Adipose tissue (tissue), 3 donors: ENCODE data around the gene HSPA1B. TPM values are rescaled to one million over a fixed set of nuclear protein-coding genes. Genes with fewer than 3 reads are reported as not detected.
"Not testable (repeated sequence)": the region's sequence is repeated elsewhere in the genome, so short reads cannot be mapped to it uniquely, and the experiment has no call there.

ENCODE experiments used
- H3K27ac ChIP-seq: one replicate; pipeline ENCODE4 v1.5.1; 2013; ENCODE audit warnings: low read depth, low read length
- WGBS, 3 donors: extraction: QIAGEN DNeasy Blood & Tissue Kit; methylation state at CpG; one replicate each; pipeline ENCODE4 v1.1.7; 2013; 5-methylcytosine and 5-hydroxymethylcytosine counted together
- polyA plus RNA-seq, 3 donors: library from polyadenylated mRNA; stranded (reverse); fragments of 200-250 nt; gene quantifications; one replicate each; pipeline ENCODE4 v1.2.3, GENCODE V29; 2013
- donor health status: healthy with polysubstance abuse.
- donor health status: Bipolar disorder and iron deficiency.
- donor health status: healthy.

Gene HSPA1B
- polyA plus RNA-seq = 100 to 1,000 TPM in 1 of 3 donors, 10 to 100 TPM in 2; 40.9 to 501 (median 47.1) TPM

DNA sequence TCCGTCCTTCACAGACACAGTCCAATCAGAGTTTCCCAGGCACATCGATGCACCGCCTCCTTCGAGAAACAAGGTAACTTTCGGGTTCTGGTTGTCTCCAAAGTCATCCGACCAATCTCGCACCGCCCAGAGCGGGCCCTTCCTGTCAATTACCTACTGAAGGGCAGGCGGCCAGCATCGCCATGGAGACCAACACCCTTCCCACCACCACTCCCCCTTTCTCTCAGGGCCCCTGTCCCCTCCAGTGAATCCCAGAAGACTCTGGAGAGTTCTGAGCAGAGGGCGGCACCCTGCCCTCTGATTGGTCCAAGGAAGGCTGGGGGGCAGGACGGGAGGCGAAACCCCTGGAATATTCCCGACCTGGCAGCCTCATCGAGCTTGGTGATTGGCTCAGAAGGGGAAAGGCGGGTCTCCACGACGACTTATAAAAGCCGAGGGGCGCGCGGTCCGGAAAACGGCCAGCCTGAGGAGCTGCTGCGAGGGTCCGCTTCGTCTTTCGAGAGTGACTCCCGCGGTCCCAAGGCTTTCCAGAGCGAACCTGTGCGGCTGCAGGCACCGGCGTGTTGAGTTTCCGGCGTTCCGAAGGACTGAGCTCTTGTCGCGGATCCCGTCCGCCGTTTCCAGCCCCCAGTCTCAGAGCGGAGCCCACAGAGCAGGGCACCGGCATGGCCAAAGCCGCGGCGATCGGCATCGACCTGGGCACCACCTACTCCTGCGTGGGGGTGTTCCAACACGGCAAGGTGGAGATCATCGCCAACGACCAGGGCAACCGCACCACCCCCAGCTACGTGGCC, at the start of gene HSPA1B:
TSS of gene HSPA1B (plus strand) at position 453 of the 794 bp plus-strand sequence. CDS start at position 666, 213 bp downstream.
- H3K27ac ChIP-seq = peak within 1 kb of the TSS; percentile 21
- WGBS, 3 donors = 0 to 1% (median 0%) methylated on average over 46 to 51 of the region's 56 CpGs

DNA sequence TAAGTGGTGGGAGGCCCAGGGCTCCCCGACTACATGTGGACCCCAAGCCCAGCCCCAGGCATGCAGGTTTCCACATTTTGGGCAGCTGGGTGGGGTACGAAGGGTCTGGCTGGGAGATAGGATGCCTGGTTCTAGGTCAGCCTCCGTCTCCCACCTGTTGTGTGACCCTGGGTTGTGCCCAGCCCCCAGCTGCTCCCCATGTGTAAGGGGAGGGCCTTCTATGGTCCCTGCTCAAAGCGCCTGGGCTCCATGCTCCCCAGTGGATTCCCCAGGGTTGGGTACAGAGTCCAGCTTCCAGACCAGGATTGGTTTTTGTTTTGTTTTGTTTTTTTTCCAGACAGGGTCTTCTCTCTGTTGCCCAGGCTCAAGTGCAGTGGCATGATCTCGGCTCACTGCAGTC, 49.3 kb upstream of the HSPA1B start:
- H3K27ac ChIP-seq = no peak overlapping the region
- WGBS, 3 donors = 84 to 99% (median 96%) methylated on average over 5 of the region's 5 CpGs

DNA sequence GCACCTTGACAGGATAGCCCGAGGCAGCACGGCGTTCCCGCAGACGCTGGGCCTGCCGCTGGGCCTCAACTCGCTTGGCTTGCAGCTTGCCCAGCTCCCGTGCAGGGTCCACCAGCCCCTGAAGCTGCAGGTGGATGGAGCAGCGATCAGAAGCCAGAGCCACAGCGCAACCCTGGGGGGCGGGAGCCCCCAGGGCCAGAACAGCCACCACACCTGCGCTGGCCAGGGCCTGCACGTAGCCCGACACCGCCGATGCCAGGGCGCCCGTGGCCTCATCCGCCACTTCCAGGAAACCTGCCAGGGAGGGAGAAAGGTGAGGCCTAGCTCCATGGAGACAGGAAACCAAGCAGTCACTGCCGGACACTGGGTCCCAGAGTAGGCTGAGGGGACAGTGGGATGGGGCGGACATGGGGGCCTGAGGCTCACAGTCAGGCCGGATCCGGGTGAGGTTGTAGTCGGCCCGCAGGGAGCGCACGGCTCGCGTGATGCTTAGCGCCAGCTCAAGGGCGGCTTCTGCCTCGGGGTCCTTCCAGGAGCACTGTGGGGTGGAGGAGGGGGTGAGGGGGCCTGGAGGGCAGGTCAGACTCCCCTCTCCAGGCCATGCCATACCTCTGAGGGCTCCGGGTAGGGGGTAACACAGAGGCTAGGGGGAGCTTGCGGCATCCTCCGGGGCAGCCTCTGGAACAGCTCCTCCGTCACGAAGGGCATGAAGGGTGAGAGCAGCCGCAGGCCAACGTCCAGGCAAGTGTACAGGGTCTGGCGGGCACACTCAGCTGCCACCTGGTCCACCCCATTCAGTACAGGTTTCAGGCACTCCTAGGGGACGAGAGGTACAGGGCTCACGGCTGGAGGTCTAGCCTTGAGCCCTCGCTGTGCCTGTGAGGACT, 48.3 kb upstream of the HSPA1B start:
- WGBS, 3 donors = 93 to 95% (median 93%) methylated on average over 35 to 43 of the region's 43 CpGs
- no peak overlapping the region for H3K27ac ChIP-seq

DNA sequence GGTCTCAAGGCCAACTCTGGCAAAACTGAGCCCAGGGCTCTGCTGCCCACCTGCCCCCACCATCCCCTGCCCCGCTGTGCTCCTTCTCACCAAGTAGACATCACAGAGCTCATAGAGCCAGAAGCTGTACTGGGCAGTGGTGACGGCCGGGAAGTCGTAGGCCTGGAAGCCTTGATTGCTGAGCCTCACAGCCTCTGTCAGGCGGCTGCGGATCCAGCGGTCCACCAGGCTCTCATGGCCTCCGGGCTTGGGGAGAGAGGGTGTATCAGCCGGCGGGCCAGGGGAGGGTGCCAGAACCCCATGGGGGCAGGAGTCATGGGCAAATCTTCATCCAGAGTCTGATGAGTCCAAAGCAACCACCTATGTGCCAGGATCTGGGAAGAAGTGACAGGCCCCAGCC, 47.6 kb upstream of the HSPA1B start:
- H3K27ac ChIP-seq = no peak overlapping the region
- 92 to 93% (median 93%) methylated on average over 10 of the region's 10 CpGs for WGBS, 3 donors

DNA sequence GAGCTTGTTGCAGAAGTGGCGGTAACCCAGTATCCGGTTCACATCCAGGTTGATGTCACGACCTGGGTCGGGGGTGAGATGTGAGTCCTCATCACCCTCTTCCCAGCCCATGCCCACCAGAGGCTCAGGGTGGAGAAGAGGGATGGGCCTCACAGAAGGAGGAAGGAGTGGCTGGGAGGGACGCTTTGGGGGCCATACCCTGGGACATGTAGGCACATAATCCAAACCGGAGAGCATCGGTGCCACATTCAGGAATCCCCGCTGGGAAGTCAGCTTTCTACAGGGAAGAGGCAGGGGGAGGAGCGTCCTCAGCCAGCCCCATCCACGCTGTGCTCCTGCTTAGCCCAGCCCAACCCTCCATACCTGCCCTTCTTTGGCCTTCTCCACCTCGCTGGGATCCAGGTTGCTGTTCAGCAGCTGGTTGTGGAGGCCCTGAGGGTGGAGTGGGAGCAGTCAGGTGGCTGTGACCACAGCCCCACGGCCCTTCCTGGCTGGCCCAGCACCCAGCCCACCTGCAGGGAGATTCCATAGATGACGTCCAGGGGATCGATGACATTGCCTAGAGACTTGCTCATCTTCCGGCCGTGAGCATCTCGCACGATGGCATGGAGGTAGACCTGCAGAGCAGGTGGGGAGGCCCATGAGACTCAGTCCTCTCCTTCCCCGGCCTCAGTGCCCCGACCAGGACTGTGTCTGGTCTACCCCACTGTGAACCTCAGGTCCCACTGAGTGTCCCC, 46.9 kb upstream of the HSPA1B start:
- H3K27ac ChIP-seq = no peak overlapping the region
- WGBS, 3 donors = 87 to 90% (median 88%) methylated on average over 20 of the region's 20 CpGs

DNA sequence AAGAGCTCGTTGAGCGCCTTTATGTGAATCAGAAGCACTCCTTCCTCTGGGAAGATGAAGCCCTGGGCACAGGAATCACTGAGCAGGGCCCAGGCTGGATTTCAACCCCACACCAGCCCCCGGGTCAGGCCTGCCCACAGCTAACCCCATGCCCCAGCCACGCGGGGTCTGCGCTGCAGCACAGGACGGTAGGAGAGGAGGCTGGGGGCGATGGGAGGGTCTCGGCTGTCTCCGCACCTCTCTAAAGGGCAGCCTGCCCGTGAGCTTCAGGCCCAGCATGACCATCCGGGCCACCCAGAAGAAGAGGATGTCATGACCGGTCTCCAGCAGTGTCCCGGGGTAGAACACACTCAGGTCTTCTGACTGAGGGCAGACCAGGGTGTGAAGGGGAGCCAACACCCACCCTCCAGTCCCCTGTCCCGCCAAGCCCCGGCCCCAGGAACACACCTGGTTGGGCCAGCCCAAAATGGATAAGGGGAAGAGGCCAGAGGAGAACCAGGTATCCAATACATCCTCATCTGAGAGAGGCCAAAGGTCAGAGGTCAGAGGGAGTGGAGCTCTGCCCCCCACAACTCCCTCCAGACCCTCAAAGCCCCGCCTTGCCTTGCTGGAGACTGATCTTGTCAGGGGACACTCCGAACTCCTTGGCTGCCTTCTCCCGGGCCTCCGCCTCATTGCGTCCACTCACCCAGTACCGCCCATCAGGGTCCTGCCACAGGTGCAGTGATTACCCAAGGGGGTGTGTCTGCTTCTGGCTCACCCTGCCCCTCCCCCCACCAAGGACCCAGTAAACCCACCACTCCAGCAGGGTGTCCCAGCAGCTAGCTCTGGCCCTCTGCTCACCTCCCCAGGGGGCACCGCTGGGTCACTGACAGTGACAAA, 46.1 kb upstream of the HSPA1B start:
- H3K27ac ChIP-seq = no peak overlapping the region
- 95 to 96% (median 96%) methylated on average over 22 to 23 of the region's 23 CpGs for WGBS, 3 donors

DNA sequence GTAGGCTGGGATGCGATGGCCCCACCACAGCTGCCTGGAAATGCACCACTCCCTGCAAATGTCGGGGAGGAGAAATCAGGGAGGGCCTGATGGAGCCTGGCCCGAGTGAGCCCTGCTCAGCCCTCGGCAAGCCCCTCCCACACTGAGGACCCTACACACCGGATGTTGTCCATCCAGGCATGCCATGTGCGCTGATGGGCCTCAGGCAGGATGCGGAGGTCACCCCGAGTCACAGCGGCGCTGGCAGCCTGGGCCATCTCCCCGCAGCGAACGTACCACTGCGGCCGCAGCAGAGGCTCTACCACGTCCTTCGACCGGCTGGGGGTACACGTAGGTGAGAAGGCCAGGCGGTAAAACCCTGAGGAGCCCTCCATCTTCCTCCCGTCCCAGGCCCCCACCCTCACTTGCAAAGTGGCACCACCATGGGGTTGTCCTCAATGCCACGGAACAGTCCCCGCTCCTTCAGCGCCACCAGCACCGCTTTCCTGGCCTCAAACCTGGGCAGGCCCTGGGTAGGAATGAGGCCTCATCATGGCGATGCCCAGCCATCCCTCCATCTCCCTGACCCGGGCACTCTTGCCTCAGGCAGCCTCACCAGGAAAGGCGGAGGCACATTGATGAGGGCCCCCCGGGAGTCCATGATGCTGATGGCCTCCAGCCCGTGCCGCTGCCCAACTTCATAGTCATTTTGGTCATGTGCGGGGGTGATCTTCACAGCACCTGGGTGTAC, 45.2 kb upstream of the HSPA1B start:
- no peak overlapping the region for H3K27ac ChIP-seq
- WGBS, 3 donors = 90 to 94% (median 92%) methylated on average over 30 to 32 of the region's 32 CpGs

DNA sequence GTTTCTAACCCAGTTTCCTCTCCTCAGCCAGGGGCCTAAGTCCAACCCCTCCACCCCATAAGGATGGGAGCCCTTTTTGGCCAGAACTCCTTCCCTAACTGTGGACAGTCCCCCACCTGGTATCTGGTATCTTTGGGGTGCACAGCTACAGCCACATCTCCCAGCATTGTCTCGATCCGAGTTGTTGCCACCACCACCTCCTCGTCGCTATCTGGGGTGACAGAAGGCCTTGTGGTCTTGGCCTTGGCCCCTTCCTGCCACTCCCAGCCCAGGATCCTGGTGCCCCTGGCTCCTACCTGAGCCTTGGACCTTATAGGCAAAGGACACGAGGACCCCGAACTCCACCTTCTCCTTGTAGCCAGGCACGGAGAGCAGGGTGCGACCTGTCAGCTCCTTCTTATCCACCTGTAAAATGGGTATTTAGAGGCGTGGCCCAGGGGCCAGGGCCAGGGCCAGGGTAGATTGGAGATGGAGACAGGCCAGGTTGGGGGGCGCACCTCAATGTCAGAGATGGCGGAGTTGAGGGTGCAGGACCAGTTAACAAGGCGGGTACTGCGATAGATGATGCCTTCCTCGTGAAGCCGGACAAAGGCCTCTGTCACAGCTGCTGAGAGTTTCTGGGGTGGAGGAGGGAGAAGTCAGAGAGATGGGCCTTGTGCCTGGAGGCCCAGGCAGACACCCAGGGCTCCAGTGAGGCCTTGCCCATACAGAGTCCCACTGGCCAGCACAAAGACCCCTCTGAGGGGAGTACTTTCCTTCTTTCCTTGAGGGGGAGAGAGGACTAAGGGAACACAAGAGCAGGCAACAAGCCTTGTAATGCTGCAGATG, 43.2 kb upstream of the HSPA1B start:
- WGBS, 3 donors = 92 to 95% (median 95%) methylated on average over 15 of the region's 15 CpGs
- no peak overlapping the region for H3K27ac ChIP-seq

DNA sequence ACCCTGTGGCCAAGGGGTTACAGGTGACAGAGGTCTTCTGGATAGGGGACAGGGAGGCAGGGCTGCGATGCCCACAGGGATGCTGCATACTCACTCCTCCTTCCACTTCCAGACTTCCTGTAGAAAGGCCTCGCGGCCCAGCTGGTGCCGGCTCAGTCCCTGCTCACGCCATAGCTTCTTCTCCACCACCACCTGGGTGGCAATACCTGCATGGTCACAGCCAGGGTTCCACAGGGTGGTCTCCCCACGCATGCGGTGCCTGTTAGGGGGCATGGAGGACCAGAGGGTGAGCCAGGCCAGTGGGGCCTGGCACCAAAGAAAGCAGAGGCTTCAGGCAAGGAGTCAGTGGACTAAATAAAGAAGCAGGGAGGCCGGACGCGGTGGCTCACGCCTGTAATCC, 42.1 kb upstream of the HSPA1B start:
- 95 to 96% (median 96%) methylated on average over 11 of the region's 11 CpGs for WGBS, 3 donors
- H3K27ac ChIP-seq = no peak overlapping the region

DNA sequence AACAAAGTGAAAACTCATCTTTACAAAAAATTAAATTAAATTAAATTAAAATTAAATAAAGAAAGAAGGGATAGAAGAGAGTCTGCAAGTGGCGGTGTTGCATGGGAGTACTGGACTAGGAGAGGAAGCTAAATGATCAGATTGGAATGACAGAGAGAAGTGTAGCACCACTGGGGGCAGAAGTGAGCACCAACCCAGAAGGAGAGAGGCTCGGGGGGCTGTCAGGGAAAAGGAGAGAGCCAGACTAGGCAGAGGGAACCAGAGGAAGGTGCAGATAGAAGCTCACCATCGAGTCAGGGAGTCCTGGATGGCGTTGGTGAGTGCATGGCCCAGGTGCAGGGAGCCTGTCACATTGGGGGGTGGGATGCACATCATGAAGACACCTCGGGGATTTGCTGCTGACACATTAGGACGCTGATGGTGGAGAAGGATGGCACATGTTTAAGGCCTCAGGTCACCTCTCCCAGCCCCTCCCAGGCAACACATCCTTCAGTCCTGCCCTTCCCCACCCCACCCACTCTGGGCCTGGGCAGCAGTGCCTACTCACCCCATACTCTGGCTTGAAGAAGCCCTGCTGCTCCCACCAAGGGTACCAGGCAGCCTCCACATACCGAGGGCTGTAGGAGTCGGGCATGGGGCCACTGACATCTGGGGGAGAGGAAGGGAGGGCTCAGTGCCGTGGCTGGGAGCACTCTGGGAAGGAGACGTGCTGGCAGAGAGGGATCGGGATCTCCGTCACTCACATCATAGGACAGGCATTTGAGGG, 36.0 kb upstream of the HSPA1B start:
- 63 to 67% (median 65%) methylated on average over 12 of the region's 12 CpGs for WGBS, 3 donors
- no peak overlapping the region for H3K27ac ChIP-seq

DNA sequence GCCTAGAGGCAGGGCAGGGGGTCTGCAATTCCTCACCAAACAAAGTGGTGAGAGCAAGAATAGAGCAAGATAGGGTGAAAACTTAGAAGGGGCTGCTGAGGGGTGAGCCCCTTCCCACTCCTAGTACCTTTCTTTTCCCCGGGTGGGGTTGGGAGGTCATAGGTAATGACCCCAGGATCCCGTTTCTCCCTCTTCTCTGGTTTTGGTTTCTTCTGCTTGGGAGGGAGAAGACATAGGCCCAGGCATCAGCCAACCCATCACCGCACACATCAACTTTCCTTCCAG, 35.5 kb upstream of the HSPA1B start:
- WGBS, 3 donors = 79 to 86% (median 84%) methylated on average over 3 of the region's 3 CpGs
- no peak overlapping the region for H3K27ac ChIP-seq

DNA sequence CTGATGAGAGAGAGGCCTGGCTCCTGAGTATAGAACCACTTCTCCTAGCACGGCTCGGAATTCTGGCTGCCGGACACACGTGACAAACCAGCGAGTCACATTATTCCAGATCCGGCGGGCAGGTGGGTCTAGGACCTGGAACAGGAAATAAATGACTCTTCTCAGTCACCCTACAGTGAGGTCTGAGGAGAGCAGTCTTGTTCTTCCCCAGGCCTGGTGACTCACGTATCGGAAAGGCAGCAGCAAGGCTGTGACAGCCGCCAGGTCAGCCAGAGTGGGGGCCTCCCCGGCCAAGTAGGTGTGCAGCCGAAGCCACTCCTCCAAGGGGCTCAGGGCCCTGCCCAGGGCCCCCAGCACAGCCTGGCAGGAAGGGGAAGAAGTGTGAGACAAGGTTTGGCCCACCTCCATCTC, 34.8 kb upstream of the HSPA1B start:
- no peak overlapping the region for H3K27ac ChIP-seq
- WGBS, 3 donors = 76 to 90% (median 81%) methylated on average over 12 of the region's 12 CpGs

DNA sequence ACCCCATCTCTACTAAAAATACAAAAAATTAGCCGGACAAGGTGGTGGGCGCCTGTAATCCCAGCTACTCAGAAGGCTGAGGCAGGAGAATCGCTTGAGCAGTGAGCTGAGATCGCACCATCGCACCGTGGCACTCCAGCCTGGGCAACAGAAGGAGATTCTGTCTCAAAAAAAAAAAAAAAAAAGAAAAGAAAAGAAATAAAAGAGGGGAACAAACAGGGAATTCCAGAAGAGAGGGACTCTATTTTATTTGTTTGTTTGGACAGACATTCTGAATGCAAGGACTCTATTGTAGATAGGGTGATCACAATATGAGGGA, 33.7 kb upstream of the HSPA1B start:
- H3K27ac ChIP-seq = not testable (repeated sequence)
- WGBS, 3 donors = 82 to 92% (median 92%) methylated on average over 6 of the region's 6 CpGs

DNA sequence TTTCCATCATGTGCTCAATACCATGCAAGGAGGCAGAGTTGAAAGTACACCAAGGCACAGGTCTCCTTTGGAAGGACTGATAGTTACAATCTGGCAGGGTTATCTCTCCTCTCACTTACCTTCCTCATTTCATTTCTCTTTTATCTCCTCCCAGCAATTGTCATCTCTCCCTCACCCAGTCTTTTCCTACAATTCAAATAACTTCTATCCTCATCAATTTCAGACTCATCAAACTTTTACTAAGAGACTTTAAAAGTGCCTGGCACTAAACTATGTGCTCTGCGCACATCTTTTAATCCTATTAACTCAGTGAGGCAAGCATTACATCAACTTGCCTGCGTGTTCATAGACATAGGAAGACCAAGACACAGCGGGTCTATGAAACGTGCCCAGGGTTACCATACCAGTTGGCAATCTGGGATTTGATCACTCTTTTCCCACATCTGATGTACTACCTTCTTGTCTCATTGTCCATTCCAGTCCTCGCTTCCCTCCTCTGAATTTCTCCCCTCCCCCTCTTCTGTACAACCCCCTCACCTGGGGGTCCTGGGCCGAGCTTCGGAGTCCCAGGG, 33.2 kb upstream of the HSPA1B start:
- WGBS, 3 donors = 11 to 19% (median 15%) methylated on average over 7 of the region's 7 CpGs

DNA sequence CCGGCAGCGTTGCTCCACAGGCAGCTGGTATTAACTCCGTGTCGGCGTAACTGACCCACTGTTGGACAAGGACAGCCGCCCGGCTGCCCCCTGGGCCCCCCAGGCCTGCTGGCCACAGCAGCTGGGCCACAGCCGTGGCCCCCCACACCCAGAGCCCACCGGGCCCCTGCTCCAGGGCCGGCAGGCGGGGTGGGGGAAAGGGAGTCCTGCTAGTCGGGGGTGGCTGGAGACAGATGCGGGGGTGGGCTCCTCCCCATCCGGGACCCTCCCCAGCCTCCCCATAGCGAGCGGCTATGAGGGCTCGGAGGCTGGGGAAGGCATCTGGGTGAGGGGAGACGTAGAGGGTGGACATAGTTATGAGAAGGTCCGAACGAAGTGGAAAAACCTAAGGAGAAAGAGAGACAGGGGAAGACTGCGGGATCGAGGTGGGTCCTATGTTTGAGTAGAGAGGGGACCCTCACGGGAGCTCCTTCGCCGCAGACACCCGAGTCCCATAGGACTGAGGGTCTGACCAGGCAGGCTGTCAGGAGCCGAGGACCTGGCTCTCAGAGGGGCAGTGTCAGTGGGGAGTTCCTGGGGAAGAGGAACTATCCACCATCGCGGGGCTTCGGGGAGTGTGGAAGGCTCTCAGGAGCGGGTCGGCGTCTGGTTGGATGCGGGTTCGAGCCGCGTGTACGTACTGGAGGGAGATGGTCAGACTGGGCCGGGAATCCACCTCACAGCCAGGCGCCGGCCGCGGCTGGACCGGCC, 32.5 kb upstream of the HSPA1B start:
- WGBS, 3 donors = 0 to 1% (median 1%) methylated on average over 43 to 44 of the region's 44 CpGs
- H3K27ac ChIP-seq = peak overlapping the region; percentile 89

More for the DNA sequence above, 33.2 kb upstream of the HSPA1B start:
- peak overlapping the region; percentile 13 for H3K27ac ChIP-seq
